Fibroblast of pulmonary artery (primary cell): ENCODE results near the gene PPFIA2.

Experiments used
- DNase-seq: peaks from one replicate; pipeline ENCODE4 v3.0.0-alpha.2; 2010; ENCODE audit warnings: low read depth
- H3K4me3 ChIP-seq: replicated peaks from 2 replicates; pipeline ENCODE4 v1.5.1; 2011; ENCODE audit warnings: low read depth, mild to moderate bottlenecking, control low read depth, low read length, moderate library complexity
- TF ChIP-seq, protein P1 (sequence below): IDR thresholded peaks from 2 replicates; pipeline ENCODE4 v1.5.1; 2011; ENCODE audit warnings: mild to moderate bottlenecking, control low read depth, low read length, inconsistent platforms; ENCODE audit errors: missing control alignments

PPFIA2 gene

DNA sequence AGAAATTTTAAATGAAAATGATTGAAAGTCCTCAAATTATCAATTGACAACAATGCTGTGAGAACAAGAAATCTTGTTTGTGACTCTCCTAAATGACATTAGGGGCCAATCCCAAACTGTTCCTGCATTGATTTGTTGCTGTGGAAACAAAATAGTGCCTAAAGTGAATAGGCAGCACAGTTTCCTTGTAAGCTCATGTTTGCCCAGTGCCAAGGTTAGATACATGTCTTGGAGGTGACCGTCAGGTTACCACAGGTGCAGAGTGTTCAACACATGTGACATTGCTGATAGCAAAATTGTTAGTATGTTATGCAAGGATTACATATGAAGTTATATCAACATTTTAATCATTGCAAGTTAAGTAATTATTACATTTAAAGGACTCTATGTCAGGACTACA is 388.7 kb downstream of the PPFIA2 start:
- TF ChIP-seq, protein P1, sequence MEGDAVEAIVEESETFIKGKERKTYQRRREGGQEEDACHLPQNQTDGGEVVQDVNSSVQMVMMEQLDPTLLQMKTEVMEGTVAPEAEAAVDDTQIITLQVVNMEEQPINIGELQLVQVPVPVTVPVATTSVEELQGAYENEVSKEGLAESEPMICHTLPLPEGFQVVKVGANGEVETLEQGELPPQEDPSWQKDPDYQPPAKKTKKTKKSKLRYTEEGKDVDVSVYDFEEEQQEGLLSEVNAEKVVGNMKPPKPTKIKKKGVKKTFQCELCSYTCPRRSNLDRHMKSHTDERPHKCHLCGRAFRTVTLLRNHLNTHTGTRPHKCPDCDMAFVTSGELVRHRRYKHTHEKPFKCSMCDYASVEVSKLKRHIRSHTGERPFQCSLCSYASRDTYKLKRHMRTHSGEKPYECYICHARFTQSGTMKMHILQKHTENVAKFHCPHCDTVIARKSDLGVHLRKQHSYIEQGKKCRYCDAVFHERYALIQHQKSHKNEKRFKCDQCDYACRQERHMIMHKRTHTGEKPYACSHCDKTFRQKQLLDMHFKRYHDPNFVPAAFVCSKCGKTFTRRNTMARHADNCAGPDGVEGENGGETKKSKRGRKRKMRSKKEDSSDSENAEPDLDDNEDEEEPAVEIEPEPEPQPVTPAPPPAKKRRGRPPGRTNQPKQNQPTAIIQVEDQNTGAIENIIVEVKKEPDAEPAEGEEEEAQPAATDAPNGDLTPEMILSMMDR: no peak
- H3K4me3 ChIP-seq: no peak overlapping the region
- no peak for DNase-seq

DNA sequence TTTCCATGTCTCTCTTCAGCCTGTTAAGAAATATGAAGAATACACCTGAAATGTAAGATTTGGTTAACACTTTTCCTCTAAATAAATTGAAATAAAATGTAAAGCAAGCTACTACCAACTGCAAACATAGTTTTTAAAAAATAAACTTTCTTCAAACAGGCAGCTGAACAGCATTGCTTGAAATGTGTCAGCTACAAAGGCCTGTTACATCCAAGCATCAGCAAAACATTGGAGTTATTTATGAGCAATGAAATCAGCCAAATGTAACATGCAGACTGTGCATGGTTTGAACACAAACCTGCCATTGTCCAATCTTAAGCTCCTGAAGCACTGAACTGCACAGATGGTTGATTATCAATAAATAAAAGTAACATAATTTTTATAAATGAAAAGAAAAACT is 390.0 kb downstream of the PPFIA2 start:
- no peak for DNase-seq
- H3K4me3 ChIP-seq: no peak overlapping the region
- TF ChIP-seq, protein P1: no peak

DNA sequence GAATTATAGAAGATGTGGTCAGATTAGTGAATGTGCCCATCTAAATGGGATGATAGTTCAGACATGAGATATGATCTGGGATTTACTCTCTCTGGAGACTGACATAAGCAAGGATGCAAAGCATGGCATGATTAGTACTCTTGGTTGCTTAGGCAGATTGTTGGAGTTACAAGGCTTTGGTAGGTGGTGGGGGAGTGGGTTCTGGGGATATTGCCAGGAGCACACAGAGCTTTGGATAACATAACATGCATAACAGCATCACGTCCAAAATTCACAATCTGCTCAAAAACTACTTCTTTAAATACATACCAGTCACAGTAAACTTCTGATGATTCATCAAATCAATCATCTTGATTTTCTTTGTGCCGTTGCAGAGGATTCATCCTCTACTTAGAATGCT is 393.9 kb downstream of the PPFIA2 start:
- no peak overlapping the region for H3K4me3 ChIP-seq
- DNase-seq: no peak
- TF ChIP-seq, protein P1: no peak

DNA sequence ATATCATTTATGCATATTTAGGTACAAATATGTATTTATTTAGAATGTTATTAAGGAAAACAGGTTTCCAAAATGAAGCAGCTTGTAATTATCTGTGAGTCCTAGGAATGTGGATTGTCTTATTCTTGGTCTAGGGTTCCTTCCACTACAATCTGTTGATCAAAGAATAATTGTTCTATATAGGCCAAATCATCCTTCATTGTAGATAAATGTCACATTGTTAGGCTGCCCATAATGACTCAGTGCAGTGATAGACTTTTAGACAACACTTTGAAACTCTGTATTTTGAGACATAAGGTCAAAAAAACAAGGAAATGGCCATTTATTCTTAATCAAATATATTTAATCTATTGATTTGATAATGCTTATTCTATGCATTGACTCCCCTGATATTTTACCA is 398.2 kb downstream of the PPFIA2 start:
- no peak for DNase-seq
- no peak overlapping the region for H3K4me3 ChIP-seq
- TF ChIP-seq, protein P1: no peak

DNA sequence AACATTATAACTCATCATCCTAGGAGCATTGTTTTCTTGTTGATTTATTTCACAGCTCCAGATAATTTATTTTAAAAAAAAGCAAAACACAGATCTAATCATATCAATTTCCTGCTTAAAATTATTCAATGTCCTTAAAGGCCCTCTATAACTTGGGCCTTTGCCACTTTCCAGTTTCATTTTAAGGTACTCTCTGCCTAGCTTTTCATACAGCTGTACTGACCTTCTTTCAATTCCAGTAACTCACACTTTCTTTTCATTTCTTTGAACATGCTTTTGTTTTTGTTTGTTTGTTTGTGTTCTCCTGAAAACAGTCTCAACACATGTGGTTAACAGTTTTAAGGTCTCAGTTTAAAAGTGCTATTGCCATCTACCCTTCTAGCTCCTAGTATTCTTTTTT is 399.4 kb downstream of the PPFIA2 start:
- no peak for DNase-seq
- TF ChIP-seq, protein P1: no peak
- H3K4me3 ChIP-seq: no peak overlapping the region

DNA sequence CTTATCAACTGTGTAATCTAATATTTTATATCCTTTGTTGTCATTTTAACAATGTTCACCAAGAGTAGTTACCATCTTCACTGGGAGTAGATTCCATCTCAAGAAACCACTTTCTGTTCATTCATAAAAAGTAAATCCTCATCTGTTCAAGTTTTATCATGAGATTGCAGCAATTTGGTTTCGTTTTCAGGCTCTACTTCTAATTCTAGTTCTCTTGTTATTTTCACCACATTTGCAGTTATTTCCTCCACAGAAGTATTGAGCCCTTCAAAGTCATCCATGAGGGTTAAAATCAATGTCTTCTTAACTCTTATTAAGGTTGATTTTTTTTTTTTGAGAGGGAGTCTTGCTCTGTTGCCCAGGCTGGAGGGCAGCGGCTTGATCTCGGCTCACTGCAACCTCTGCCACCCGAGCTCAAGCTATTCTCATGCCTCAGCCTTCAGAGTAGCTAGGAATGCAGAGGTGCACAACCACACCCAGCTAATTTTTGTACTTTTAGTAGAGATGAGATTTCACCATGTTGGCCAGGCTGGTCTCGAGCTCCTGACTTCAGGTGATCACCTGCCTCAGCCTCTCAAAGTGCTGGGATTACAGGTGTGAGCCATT is 404.7 kb downstream of the PPFIA2 start:
- DNase-seq: no peak
- TF ChIP-seq, protein P1: no peak
- no peak overlapping the region for H3K4me3 ChIP-seq

DNA sequence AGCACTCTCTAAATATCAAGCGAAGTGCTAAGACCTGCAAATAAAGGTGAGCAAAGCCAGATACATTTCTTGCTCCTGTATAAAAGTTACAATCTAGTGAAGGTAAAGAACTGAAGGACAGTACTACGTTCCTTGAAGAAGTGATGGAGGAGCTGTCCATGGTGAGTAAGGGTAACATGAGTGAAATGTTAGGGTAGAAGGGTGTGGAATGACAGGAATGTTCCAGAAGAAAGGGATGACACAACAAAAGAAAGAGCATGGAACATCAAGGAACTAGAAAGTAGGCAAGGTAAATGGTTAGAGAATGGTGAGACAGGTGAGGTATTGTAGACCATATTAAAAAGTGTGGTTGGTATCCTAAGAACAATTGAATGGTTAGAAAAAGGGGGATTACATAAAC is 408.8 kb downstream of the PPFIA2 start:
- H3K4me3 ChIP-seq: no peak overlapping the region
- TF ChIP-seq, protein P1: no peak
- peak; percentile 3 for DNase-seq
